GM18526 (cell line): ENCODE measurements around the gene SLC25A12.

Experiments used
- POLR2A ChIP-seq: IDR thresholded peaks from 3 replicates; pipeline ENCODE4 v1.6.1; 2011; ENCODE audit not compliant: insufficient read length; ENCODE audit errors: extremely low read depth

SLC25A12 gene

GRCh38 chr2:171814174-171814573, 79.9 kb downstream of the SLC25A12 start:
- TF ChIP-seq POLR2A, result no peak

- TF ChIP-seq POLR2A, result no peak
These were observed 80.3 kb downstream of the SLC25A12 start for GRCh38 chr2:171813729-171814128.

- TF ChIP-seq POLR2A, result no peak
These were observed 80.9 kb downstream of the SLC25A12 start for GRCh38 chr2:171813126-171813525.

GRCh38 chr2:171811245-171811628, 82.8 kb downstream of the SLC25A12 start:
- no peak for TF ChIP-seq POLR2A

GRCh38 chr2:171810422-171811244, 83.4 kb downstream of the SLC25A12 start:
- no peak for TF ChIP-seq POLR2A

- no peak for TF ChIP-seq POLR2A
These were observed 86.1 kb downstream of the SLC25A12 start for GRCh38 chr2:171807831-171808393.

GRCh38 chr2:171807119-171807518, 86.9 kb downstream of the SLC25A12 start:
- TF ChIP-seq POLR2A, result no peak

- no peak for TF ChIP-seq POLR2A
These were observed 89.6 kb downstream of the SLC25A12 start for GRCh38 chr2:171804456-171804855.

- no peak for TF ChIP-seq POLR2A
These were observed 90.3 kb downstream of the SLC25A12 start for GRCh38 chr2:171803757-171804156.

- TF ChIP-seq POLR2A, result no peak
These were observed 93.4 kb downstream of the SLC25A12 start for GRCh38 chr2:171800639-171801038.

- TF ChIP-seq POLR2A, result no peak
These were observed 95.8 kb downstream of the SLC25A12 start for GRCh38 chr2:171798156-171798820.

- TF ChIP-seq POLR2A, result no peak
These were observed 99.1 kb downstream of the SLC25A12 start for GRCh38 chr2:171794918-171795317.

GRCh38 chr2:171793691-171794678, 100.1 kb downstream of the SLC25A12 start:
- no peak for TF ChIP-seq POLR2A

GRCh38 chr2:171792886-171793580, 101.0 kb downstream of the SLC25A12 start:
- no peak for TF ChIP-seq POLR2A
